Endothelial cell (in vitro differentiated cells): Measurements from ENCODE around the gene CLCA1. TPM values are rescaled to one million over a fixed set of nuclear protein-coding genes. Genes with fewer than 3 reads are reported as not detected.

Experiments used
- DNase-seq: peaks from one replicate; pipeline ENCODE4 v3.0.0; 2021; ENCODE audit warnings: low spot score
- H3K27ac Mint-ChIP-seq: one replicate; pipeline ENCODE4 v1.8.0; 2021; ENCODE audit warnings: mixed read lengths, inconsistent platforms; ENCODE audit not compliant: unreplicated experiment
- H3K27me3 Mint-ChIP-seq: one replicate; pipeline ENCODE4 v1.8.0; 2021; ENCODE audit warnings: mild to moderate bottlenecking, moderate library complexity, mixed read lengths, inconsistent platforms; ENCODE audit not compliant: unreplicated experiment
- H3K36me3 Mint-ChIP-seq: one replicate; pipeline ENCODE4 v1.8.0; 2021; ENCODE audit warnings: mild to moderate bottlenecking, low read depth, mixed read lengths, inconsistent platforms; ENCODE audit not compliant: unreplicated experiment
- H3K4me1 Mint-ChIP-seq: one replicate; pipeline ENCODE4 v1.8.0; 2021; ENCODE audit warnings: mild to moderate bottlenecking, mixed read lengths, inconsistent platforms; ENCODE audit not compliant: unreplicated experiment
- H3K4me3 Mint-ChIP-seq: one replicate; pipeline ENCODE4 v1.8.0; 2021; ENCODE audit warnings: mild to moderate bottlenecking, mixed read lengths, inconsistent platforms; ENCODE audit not compliant: unreplicated experiment
- H3K9me3 Mint-ChIP-seq: one replicate; pipeline ENCODE4 v1.8.0; 2021; ENCODE audit warnings: mixed read lengths, inconsistent platforms; ENCODE audit not compliant: unreplicated experiment
- CTCF ChIP-seq: fragments of 200-600 bp; sonication (generic); IDR thresholded peaks from one replicate; pipeline ENCODE4 v1.5.0; 2021; ENCODE audit warnings: antibody characterized with exemption; ENCODE audit not compliant: unreplicated experiment
- total RNA-seq: library from RNA; stranded (reverse); fragmentation: NEBNext Ultra II Directional; extraction: Animal tissue kit (Norgen Biotek cat#: 25700); gene quantifications from one replicate; pipeline ENCODE4 v1.2.1, GENCODE V29; 2021; ENCODE audit not compliant: unreplicated experiment

CLCA1 gene
- total RNA-seq, 1 donor from 2014 or later = not detected

- no peak for DNase-seq
- TF ChIP-seq CTCF = no peak
- no peak overlapping the region for H3K4me3 Mint-ChIP-seq
- H3K27me3 Mint-ChIP-seq = no peaks in the 10 kb centered on the region
- H3K4me1 Mint-ChIP-seq = no peaks in the 10 kb centered on the region
- no peaks in the 10 kb centered on the region for H3K36me3 Mint-ChIP-seq
- H3K27ac Mint-ChIP-seq = no peak overlapping the region
- no peaks in the 10 kb centered on the region for H3K9me3 Mint-ChIP-seq
Measured at GRCh38 chr1:86435327-86435726, 33.4 kb upstream of the CLCA1 start.

DNA sequence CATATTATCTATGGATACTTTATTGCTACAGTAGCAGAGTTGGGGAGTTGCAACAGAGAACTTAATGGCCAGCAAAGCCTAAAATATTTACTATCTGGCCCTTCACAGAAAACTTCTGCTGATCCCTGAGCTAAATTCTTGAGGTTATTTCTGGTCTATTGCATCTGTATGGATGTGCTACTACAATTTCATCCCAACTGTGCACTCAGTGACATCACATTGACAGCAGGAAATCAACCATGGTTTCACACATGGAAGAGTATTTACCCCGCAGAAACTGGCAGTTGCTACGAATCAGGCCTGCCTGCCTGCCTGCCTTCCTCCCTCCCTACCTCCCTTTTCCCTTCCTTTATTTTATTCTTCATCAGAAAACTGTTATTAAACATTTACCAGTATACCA lies 32.7 kb upstream of the CLCA1 start:
- Mint-ChIP-seq H3K36me3 (no peaks in the 10 kb centered on the region), H3K27me3 (no peaks in the 10 kb centered on the region), H3K27ac (no peak overlapping the region), H3K9me3 (no peaks in the 10 kb centered on the region), H3K4me3 (no peak overlapping the region), H3K4me1 (no peaks in the 10 kb centered on the region)
- DNase-seq = no peak
- TF ChIP-seq CTCF = no peak

- Mint-ChIP-seq H3K4me1 (no peaks in the 10 kb centered on the region), H3K4me3 (no peak overlapping the region), H3K27me3 (no peaks in the 10 kb centered on the region), H3K9me3 (no peaks in the 10 kb centered on the region), H3K27ac (no peak overlapping the region), H3K36me3 (no peaks in the 10 kb centered on the region)
- TF ChIP-seq CTCF = no peak
- DNase-seq = no peak
Measured at GRCh38 chr1:86441581-86441980, 27.1 kb upstream of the CLCA1 start.

DNA sequence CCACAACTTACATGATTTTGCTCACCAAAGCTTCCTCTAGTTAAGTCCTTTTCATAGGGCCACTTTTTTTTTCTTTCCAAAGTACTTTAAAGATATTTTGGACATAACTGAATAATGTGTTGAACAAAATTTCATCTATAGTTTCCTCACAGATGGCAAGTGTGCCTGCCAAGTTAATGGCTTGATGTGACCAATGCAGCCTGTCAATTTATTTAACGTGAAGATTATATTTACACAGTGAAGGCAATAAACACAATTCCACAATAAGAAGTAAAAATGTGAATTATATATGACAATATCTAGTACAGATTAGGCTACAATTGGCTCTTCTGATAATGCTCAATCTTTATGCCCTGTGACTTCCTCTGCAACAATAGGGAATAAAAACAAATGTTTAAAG lies 26.7 kb upstream of the CLCA1 start:
- no peaks in the 10 kb centered on the region for H3K9me3 Mint-ChIP-seq
- no peak for DNase-seq
- H3K27ac Mint-ChIP-seq = no peak overlapping the region
- no peaks in the 10 kb centered on the region for H3K36me3 Mint-ChIP-seq
- no peak for TF ChIP-seq CTCF
- no peaks in the 10 kb centered on the region for H3K27me3 Mint-ChIP-seq
- H3K4me3 Mint-ChIP-seq = no peak overlapping the region
- no peaks in the 10 kb centered on the region for H3K4me1 Mint-ChIP-seq

DNA sequence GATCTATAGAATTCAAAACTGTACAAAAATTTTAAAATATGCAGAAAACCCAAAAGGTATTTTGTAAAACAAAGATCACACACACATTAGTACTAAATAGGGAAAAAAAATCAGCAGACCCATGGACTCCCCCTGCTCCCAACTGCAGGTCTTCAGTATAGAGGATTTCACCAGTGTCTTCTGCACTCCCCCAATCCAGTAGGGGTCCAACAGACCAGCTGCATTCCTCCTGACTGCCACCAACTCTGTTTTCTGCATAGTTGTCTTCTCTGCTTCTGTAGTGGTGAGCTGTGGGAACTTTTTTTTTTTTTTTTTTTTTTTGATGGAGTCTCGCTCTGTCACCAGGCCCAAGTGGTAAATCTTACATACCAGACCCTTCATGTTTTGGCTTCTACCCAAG lies 22.8 kb upstream of the CLCA1 start:
- no peak for TF ChIP-seq CTCF
- Mint-ChIP-seq H3K36me3 (no peaks in the 10 kb centered on the region), H3K9me3 (no peaks in the 10 kb centered on the region)

More for the DNA sequence above, 22.8 kb upstream of the CLCA1 start:
- H3K4me1 Mint-ChIP-seq = peaks cover 6% of the 10 kb centered on the region
- no peak overlapping the region for H3K27ac Mint-ChIP-seq
- DNase-seq = no peak
- no peak overlapping the region for H3K4me3 Mint-ChIP-seq
- no peaks in the 10 kb centered on the region for H3K27me3 Mint-ChIP-seq
